MCF 10A (cell line): ENCODE results near the gene RLF. TPM values are rescaled to one million over a fixed set of nuclear protein-coding genes. Genes with fewer than 3 reads are reported as not detected.

Experiments
- BruUV-seq: library from RNA; stranded (reverse); fragments of 400-500 nt; replicated peaks from 2 replicates; lab custom pipeline; 2021; lab: Mats Ljungman, UMichigan
- CTCF ChIA-PET: fragments of 300-600 bp; sonication (Branson Sonifier 250); formaldehyde crosslinking; extraction: SDS; loops from one replicate; lab custom pipeline; 2021; ENCODE audit warnings: antibody characterized with exemption, inconsistent platforms; lab: Yijun Ruan, JAX
- POLR2A ChIA-PET: fragments of 300-600, 350-650 bp; sonication (Branson Sonifier 250); formaldehyde crosslinking; extraction: SDS; loops from one replicate; lab custom pipeline; 2020; ENCODE audit warnings: antibody characterized with exemption, inconsistent platforms; lab: Yijun Ruan, JAX
- DNase-seq: peaks from one replicate; pipeline ENCODE4 v3.0.0-alpha.2; 2018; ENCODE audit not compliant: unreplicated experiment
- H3K27ac Mint-ChIP-seq: one replicate; pipeline ENCODE4 v1.8.0; 2022; ENCODE audit warnings: mild to moderate bottlenecking, low read depth, mixed read lengths; ENCODE audit not compliant: unreplicated experiment
- H3K27me3 Mint-ChIP-seq: one replicate; pipeline ENCODE4 v1.8.0; 2022; ENCODE audit warnings: mixed read lengths; ENCODE audit not compliant: insufficient read depth, unreplicated experiment
- H3K36me3 Mint-ChIP-seq: one replicate; pipeline ENCODE4 v1.8.0; 2022; ENCODE audit warnings: mild to moderate bottlenecking, moderate library complexity, mixed read lengths; ENCODE audit not compliant: insufficient read depth, unreplicated experiment
- H3K4me1 Mint-ChIP-seq: one replicate; pipeline ENCODE4 v1.8.0; 2022; ENCODE audit warnings: mixed read lengths; ENCODE audit not compliant: insufficient read depth, unreplicated experiment
- H3K4me3 Mint-ChIP-seq: one replicate; pipeline ENCODE4 v1.8.0; 2022; ENCODE audit warnings: mild to moderate bottlenecking, moderate library complexity, mixed read lengths; ENCODE audit not compliant: unreplicated experiment
- H3K9me3 Mint-ChIP-seq: one replicate; pipeline ENCODE4 v1.8.0; 2022; ENCODE audit warnings: mixed read lengths; ENCODE audit not compliant: unreplicated experiment
- CTCF ChIP-seq: fragments of 200-600 bp; IDR thresholded peaks from one replicate; pipeline ENCODE4 v1.8.0; 2022; ENCODE audit warnings: antibody characterized with exemption, mild to moderate bottlenecking; ENCODE audit not compliant: unreplicated experiment
- intact Hi-C: fragments of 100-400 bp; cut with micrococcal nuclease; formaldehyde crosslinking; loops from 2 replicates; pipeline ENCODE4 v1.14.1; 2022
- total RNA-seq: library from RNA; stranded (reverse); gene quantifications from 2 replicates; pipeline ENCODE4 v1.2.3, GENCODE V29; 2022

RLF gene
- total RNA-seq, 1 experiment from 2014 or later: 8.8 TPM

DNA sequence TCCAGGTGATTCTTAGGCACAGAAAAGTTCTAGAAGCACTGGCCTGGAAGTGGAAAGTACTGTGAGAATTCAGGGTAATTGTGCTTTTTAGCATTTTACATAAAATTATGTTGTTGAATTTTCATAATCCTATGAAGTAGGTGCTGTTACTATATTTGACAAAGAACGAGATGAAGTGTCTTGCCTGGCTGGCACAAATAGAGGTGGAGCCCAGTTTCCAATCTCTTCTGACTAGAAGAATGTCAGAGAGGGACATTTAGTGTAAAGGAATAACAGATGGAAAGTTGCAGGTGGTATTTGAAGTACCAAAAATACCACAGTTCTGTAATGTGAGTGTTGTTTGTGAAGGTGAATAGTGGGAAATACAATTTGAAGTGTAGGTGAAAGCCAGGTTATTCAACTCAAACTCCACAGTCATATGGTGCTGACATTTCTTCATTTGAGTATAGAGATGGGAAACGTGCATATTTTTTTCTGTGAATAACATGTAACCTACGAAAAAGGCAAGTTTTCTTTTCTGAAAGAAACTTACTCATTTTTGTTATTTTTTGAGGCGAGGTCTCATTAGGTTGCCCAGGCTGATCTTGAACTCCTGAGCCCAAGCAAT lies 83.1 kb downstream of the RLF start:
- Mint-ChIP-seq H3K27ac (peak overlapping the region; percentile 44), H3K27me3 (no peaks in the 10 kb centered on the region), H3K4me1 (peaks cover 13% of the 10 kb centered on the region), H3K4me3 (no peak overlapping the region), H3K36me3 (peaks cover 13% of the 10 kb centered on the region), H3K9me3 (no peaks in the 10 kb centered on the region)
- BruUV-seq: no TSS peak
- no peak for TF ChIP-seq CTCF
- ChIA-PET CTCF (no interaction called here), POLR2A (no interaction called here)
- no peak for DNase-seq
- intact Hi-C loops: no loop called here

DNA sequence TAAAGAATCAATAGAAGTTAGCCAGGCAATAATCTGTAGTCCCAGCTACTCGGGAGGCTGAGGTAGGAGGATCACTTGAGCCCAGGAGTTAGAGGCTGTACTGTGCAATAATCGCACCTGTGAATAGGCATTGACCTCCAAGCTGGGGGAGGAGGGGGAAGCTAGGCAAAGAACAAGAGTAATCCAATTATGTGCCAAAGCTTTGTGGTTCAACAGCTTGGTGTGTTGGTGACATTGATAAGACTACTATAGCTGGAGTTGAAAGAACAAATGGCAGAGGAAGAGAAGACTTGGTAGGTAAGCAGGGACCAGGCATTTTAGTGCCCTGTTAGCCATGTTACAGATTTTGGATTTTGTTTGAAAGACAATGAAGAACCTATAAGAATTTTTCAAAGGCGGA lies 84.5 kb downstream of the RLF start:
- H3K27ac Mint-ChIP-seq: no peak overlapping the region
- POLR2A ChIA-PET: interaction anchor here (0.6 kb wide), 1 partner anchor 14 kb away, joined by 3 read pairs; no protein-coding TSS in a partner anchor
- BruUV-seq: no TSS peak
- CTCF ChIA-PET: interaction anchor here (0.6 kb wide), 1 partner anchor 75 kb away, joined by 3 read pairs; no protein-coding TSS in a partner anchor
- no peaks in the 10 kb centered on the region for H3K27me3 Mint-ChIP-seq
- no peak for DNase-seq
- intact Hi-C loops: no loop called here
- H3K9me3 Mint-ChIP-seq: no peaks in the 10 kb centered on the region
- H3K4me1 Mint-ChIP-seq: peaks cover 13% of the 10 kb centered on the region
- peaks cover 13% of the 10 kb centered on the region for H3K36me3 Mint-ChIP-seq
- no peak for TF ChIP-seq CTCF
- H3K4me3 Mint-ChIP-seq: no peak overlapping the region

- no peak for DNase-seq
- no TSS peak for BruUV-seq
- intact Hi-C loops: no loop called here
- POLR2A ChIA-PET: interaction anchor here (0.6 to 1.4 kb wide), 2 partner anchors 9 to 81 kb away, joined by 3 read pairs; no protein-coding TSS in a partner anchor
- H3K4me3 Mint-ChIP-seq: no peak within 1 kb of the TSS
- H3K27me3 Mint-ChIP-seq: no peaks in the 10 kb centered on the region
- H3K4me1 Mint-ChIP-seq: peaks cover 7% of the 10 kb centered on the region
- TF ChIP-seq CTCF: no peak
- H3K36me3 Mint-ChIP-seq: no peaks in the 10 kb centered on the region
- H3K9me3 Mint-ChIP-seq: no peaks in the 10 kb centered on the region
- no peak within 1 kb of the TSS for H3K27ac Mint-ChIP-seq
- CTCF ChIA-PET: interaction anchor here (0.6 to 0.7 kb wide), 2 partner anchors 95 to 157 kb away, joined by 3 read pairs; no protein-coding TSS in a partner anchor
Measured at GRCh38 chr1:40247655-40248054, 86.5 kb downstream of the RLF start, which contains the start of gene TMCO2. Gene TMCO2 (plus strand): TSS chr1:40247937. CDS start chr1:40247994, 57 bp downstream.

DNA sequence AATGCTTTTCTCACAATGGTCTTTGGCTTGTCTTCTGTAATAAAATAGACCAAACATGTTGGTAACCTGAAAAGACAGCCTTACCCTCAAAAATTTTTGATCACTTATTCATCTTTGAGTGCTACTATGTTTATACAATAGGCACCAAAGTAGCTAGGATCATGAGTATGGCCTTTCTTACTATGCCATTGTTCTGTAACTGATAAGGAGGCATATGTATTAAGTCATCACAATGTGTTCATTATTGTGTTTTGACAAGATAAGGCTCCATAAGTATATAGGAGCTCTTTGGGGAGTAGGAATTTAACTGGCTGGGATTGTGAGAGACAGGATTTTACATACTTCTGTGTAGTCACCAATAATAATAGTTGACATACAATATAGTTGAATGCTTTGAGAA lies 87.2 kb downstream of the RLF start:
- no peak overlapping the region for H3K4me3 Mint-ChIP-seq
- intact Hi-C loops: no loop called here
- CTCF ChIA-PET: interaction anchor here (0.6 to 1.0 kb wide), 3 partner anchors 9 to 156 kb away, joined by 3 to 5 read pairs (median 3); no protein-coding TSS in a partner anchor
- POLR2A ChIA-PET: interaction anchor here (0.6 to 1.4 kb wide), 2 partner anchors 8 to 128 kb away, joined by 3 read pairs; no protein-coding TSS in a partner anchor
- peaks cover 7% of the 10 kb centered on the region for H3K4me1 Mint-ChIP-seq
- no peaks in the 10 kb centered on the region for H3K36me3 Mint-ChIP-seq
- no peaks in the 10 kb centered on the region for H3K9me3 Mint-ChIP-seq
- no TSS peak for BruUV-seq
- H3K27me3 Mint-ChIP-seq: no peaks in the 10 kb centered on the region
- no peak for DNase-seq
- TF ChIP-seq CTCF: no peak
- H3K27ac Mint-ChIP-seq: no peak overlapping the region
